Stomach (tissue), 4 donors: Measurements from ENCODE around the gene ALPG.

ENCODE experiments used
- CTCF ChIP-seq, 7 experiments: fragments of 450-650 bp in 4 of 7; fragments of 200-600 bp in 3 of 7; sonication (generic) in 3 of 7; IDR thresholded peaks; one replicate each; pipeline ENCODE4 v1.5.1; 2016 to 2019; ENCODE audit warnings: antibody characterized with exemption in 7 of 7, control low read depth in 2 of 7, mild to moderate bottlenecking in 1 of 7
- POLR2A ChIP-seq, 4 donors: fragments of 450-650 bp; IDR thresholded peaks; one replicate each; pipeline ENCODE4 v1.6.1; 2016; ENCODE audit warnings: antibody characterized with exemption in 4 of 4, control low read depth in 2 of 4, mild to moderate bottlenecking in 1 of 4, moderate library complexity in 1 of 4

GRCh38 chr2:232398293-232399034 lies 8.2 kb upstream of the ALPG start:
- TF ChIP-seq CTCF (IDR thresholded peaks at IDR 0.05) (no peak), POLR2A (IDR thresholded peaks at IDR 0.05) (no peak)
